Endodermal cell (in vitro differentiated cells): ENCODE data around the gene EIF3F. TPM values are rescaled to one million over a fixed set of nuclear protein-coding genes. Genes with fewer than 3 reads are reported as not detected.

Experiments used
- DNase-seq: peaks from one replicate; pipeline ENCODE4 v3.0.0-alpha.2; 2017
- H3K27ac ChIP-seq: 2 replicates; pipeline ENCODE4 v1.5.1; 2013; ENCODE audit warnings: mild to moderate bottlenecking, low read depth, low read length, moderate library complexity
- H3K27me3 ChIP-seq: 2 replicates; pipeline ENCODE4 v1.6.1; 2013; ENCODE audit warnings: mild to moderate bottlenecking, low read length, moderate library complexity; ENCODE audit not compliant: insufficient read depth, control insufficient read depth, poor library complexity, severe bottlenecking
- H3K36me3 ChIP-seq: 2 replicates; pipeline ENCODE4 v1.7.0; 2013; ENCODE audit warnings: mild to moderate bottlenecking, low read length, moderate library complexity; ENCODE audit not compliant: control insufficient read depth, insufficient read depth
- H3K4me1 ChIP-seq: one replicate; pipeline ENCODE4 v1.7.0; 2013; ENCODE audit warnings: low read length; ENCODE audit not compliant: control insufficient read depth, insufficient read depth
- H3K4me3 ChIP-seq: 2 replicates; pipeline ENCODE4 v1.5.1; 2013; ENCODE audit warnings: mild to moderate bottlenecking, low read length, moderate library complexity
- H3K9ac ChIP-seq: 2 replicates; pipeline ENCODE4 v1.6.1; 2013; ENCODE audit warnings: mild to moderate bottlenecking, low read length, moderate library complexity; ENCODE audit not compliant: poor library complexity, severe bottlenecking; ENCODE audit errors: extremely low read depth
- H3K9me3 ChIP-seq: 2 replicates; pipeline ENCODE4 v1.6.1; 2013; ENCODE audit warnings: mild to moderate bottlenecking, low read length, moderate library complexity; ENCODE audit not compliant: control insufficient read depth
- H3K27ac Mint-ChIP-seq: 2 replicates; pipeline ENCODE4 v1.8.0; 2020; ENCODE audit warnings: mixed read lengths
- H3K27me3 Mint-ChIP-seq: 2 replicates; pipeline ENCODE4 v1.8.0; 2021; ENCODE audit warnings: mild to moderate bottlenecking, mixed read lengths; ENCODE audit not compliant: insufficient read depth
- H3K36me3 Mint-ChIP-seq: 2 replicates; pipeline ENCODE4 v1.8.0; 2020; ENCODE audit warnings: low read depth, mixed read lengths
- H3K4me1 Mint-ChIP-seq: 2 replicates; pipeline ENCODE4 v1.8.0; 2020; ENCODE audit warnings: mixed read lengths
- H3K4me3 Mint-ChIP-seq: 2 replicates; pipeline ENCODE4 v1.8.0; 2020; ENCODE audit warnings: mild to moderate bottlenecking, moderate library complexity, mixed read lengths
- H3K9me3 Mint-ChIP-seq: 2 replicates; pipeline ENCODE4 v1.8.0; 2020; ENCODE audit warnings: mild to moderate bottlenecking, mixed read lengths
- CTCF ChIP-seq: fragments of 200-600 bp; sonication (generic); conservative IDR thresholded peaks from 2 replicates; pipeline ENCODE4 v1.5.0; 2021; ENCODE audit warnings: antibody characterized with exemption, mild to moderate bottlenecking
- WGBS, 2 experiments: methylation state at CpG; one replicate each; pipeline versions ENCODE4 v1.1.5 to v1.1.7; 2013; ENCODE audit warnings: missing lambda C conversion rate in 2 of 2, mixed read lengths in 1 of 2; ENCODE audit not compliant: insufficient coverage in 1 of 2, insufficient read length in 1 of 2; 5-methylcytosine and 5-hydroxymethylcytosine counted together
- total RNA-seq, 2 donors: library from RNA; stranded (reverse); fragmentation: NEBNext Ultra II Directional in 1 of 2; extraction: Animal tissue kit (Norgen Biotek cat#: 25700) in 1 of 2; gene quantifications; 2 replicates in 1 of 2; 3 replicates in 1 of 2; pipeline ENCODE4 v1.2.1, GENCODE V29; 2021

Gene EIF3F
- total RNA-seq, 2 donors from 2014 or later, result 349 to 354 TPM

- WGBS, 2 experiments, result 90 to 94% methylated on average over 3 of the region's 3 CpGs
- no peak for DNase-seq
- no peaks in the 10 kb centered on the region for H3K27me3 ChIP-seq
- no peak overlapping the region for H3K27ac ChIP-seq
- H3K4me1 Mint-ChIP-seq, result peaks cover 17% of the 10 kb centered on the region
- H3K9me3 Mint-ChIP-seq, result peaks cover 7% of the 10 kb centered on the region
- H3K9me3 ChIP-seq, result no peaks in the 10 kb centered on the region
- no peak overlapping the region for H3K27ac Mint-ChIP-seq
- no peaks in the 10 kb centered on the region for H3K4me1 ChIP-seq
- H3K4me3 Mint-ChIP-seq, result no peak overlapping the region
- H3K4me3 ChIP-seq, result no peak overlapping the region
- TF ChIP-seq CTCF, result no peak
- no peaks in the 10 kb centered on the region for H3K36me3 Mint-ChIP-seq
- no peak overlapping the region for H3K9ac ChIP-seq
- H3K36me3 ChIP-seq, result no peaks in the 10 kb centered on the region
- H3K27me3 Mint-ChIP-seq, result no peaks in the 10 kb centered on the region
Measured at GRCh38 chr11:7964261-7964660, 22.9 kb upstream of the EIF3F start.

GRCh38 chr11:7964873-7965272 lies 22.3 kb upstream of the EIF3F start:
- Mint-ChIP-seq H3K4me3 (no peak overlapping the region), H3K9me3 (peaks cover 7% of the 10 kb centered on the region), H3K27me3 (no peaks in the 10 kb centered on the region), H3K36me3 (no peaks in the 10 kb centered on the region), H3K27ac (no peak overlapping the region), H3K4me1 (peaks cover 22% of the 10 kb centered on the region)
- Histone ChIP-seq H3K27ac (no peak overlapping the region), H3K9me3 (no peaks in the 10 kb centered on the region), H3K36me3 (no peaks in the 10 kb centered on the region), H3K27me3 (no peaks in the 10 kb centered on the region), H3K4me1 (no peaks in the 10 kb centered on the region), H3K4me3 (no peak overlapping the region), H3K9ac (no peak overlapping the region)
- no peak for DNase-seq
- TF ChIP-seq CTCF, result no peak

- H3K36me3 ChIP-seq, result no peaks in the 10 kb centered on the region
- no peak within 1 kb of the TSS for H3K27ac ChIP-seq
Measured at GRCh38 chr11:7965386-7965785, 21.8 kb upstream of the EIF3F start, which contains the start of gene NLRP10. TSS of gene NLRP10 (minus strand) at chr11:7965447. CDS start at chr11:7963495, 1,952 bp downstream.

More at GRCh38 chr11:7965386-7965785, 21.8 kb upstream of the EIF3F start, which contains the start of gene NLRP10:
- H3K27me3 ChIP-seq, result no peaks in the 10 kb centered on the region
- Mint-ChIP-seq H3K4me1 (peaks cover 25% of the 10 kb centered on the region), H3K27me3 (no peaks in the 10 kb centered on the region), H3K27ac (no peak within 1 kb of the TSS), H3K4me3 (no peak within 1 kb of the TSS), H3K36me3 (no peaks in the 10 kb centered on the region), H3K9me3 (peaks cover 7% of the 10 kb centered on the region)
- H3K9ac ChIP-seq, result no peak within 1 kb of the TSS
- no peaks in the 10 kb centered on the region for H3K4me1 ChIP-seq
- WGBS, 2 experiments, result 100% methylated on average over 1 of the region's 1 CpG; no CpG with 5 or more reads in 1 of the 2 experiments
- TF ChIP-seq CTCF, result no peak
- DNase-seq, result no peak
- no peaks in the 10 kb centered on the region for H3K9me3 ChIP-seq
- no peak within 1 kb of the TSS for H3K4me3 ChIP-seq
